ENCODE data around the gene CRYZL1. TPM values are rescaled to one million over a fixed set of nuclear protein-coding genes. Genes with fewer than 3 reads are reported as not detected.
A peak's percentile ranks its signal among the peaks of the same experiment; 100 is the strongest.

CRYZL1 gene
- polyA plus RNA-seq, 1 donor (not counting 4 experiments of a cell fraction or from before 2014, with no cell fraction given), result 48.9 TPM

GRCh38 chr21:33549848-33550771, 91.4 kb downstream of the CRYZL1 start:
- no peak for DNase-seq (ENCODE audit: low read depth, low spot score)
- Histone ChIP-seq H2AFZ (ENCODE audit: control insufficient read depth, low read length) (no peak overlapping the region), H3K4me1 (ENCODE audit: control insufficient read depth, extremely low read depth, insufficient read depth, low read length) (peaks cover 5% of the 10 kb centered on the region), H3K9me3 (ENCODE audit: control insufficient read depth, low read depth, low read length) (no peaks in the 10 kb centered on the region), H3K4me2 (ENCODE audit: control insufficient read depth, extremely low read depth, insufficient read depth, low read depth, low read length) (no peak overlapping the region), H3K79me2 (ENCODE audit: control insufficient read depth, insufficient read depth, low read length) (peaks cover 99% of the 10 kb centered on the region), H3K4me3 (ENCODE audit: control insufficient read depth in 2 of 3, extremely low read depth in 1 of 3, insufficient read depth in 2 of 3, low read depth in 1 of 3, low read length in 3 of 3) (no peak overlapping the region), H3K9ac (ENCODE audit: control insufficient read depth, extremely low read depth, insufficient read depth, low read length) (no peak overlapping the region), H3K27me3 (ENCODE audit: control insufficient read depth, extremely low read depth, insufficient read depth, low read length) (no peaks in the 10 kb centered on the region), H3K36me3 (ENCODE audit: control insufficient read depth in 2 of 2, extremely low read depth in 1 of 2, insufficient read depth in 2 of 2, low read length in 2 of 2) (peaks cover 43 to 55% of the 10 kb centered on the region in 2 experiments), H3K9me1 (ENCODE audit: control insufficient read depth, extremely low read depth, insufficient read depth, low read length) (no peaks in the 10 kb centered on the region), H4K20me1 (ENCODE audit: control insufficient read depth, extremely low read depth, insufficient read depth, low read length) (peaks cover 47% of the 10 kb centered on the region), H3K27ac (ENCODE audit: control insufficient read depth, insufficient read depth, low read length) (no peak overlapping the region)
- dilution Hi-C loops (cut with MboI; ENCODE audit: extremely low pct_ligation_motif_present, low sequenced_read_pairs), result no loop called here
- FAIRE-seq, result no peak
- TF ChIP-seq EZH2 (IDR thresholded peaks at IDR 0.05; ENCODE audit: low read length) (no peak), CTCF (optimal IDR thresholded peaks at IDR 0.05 in 1 of 3, IDR thresholded peaks at IDR 0.05 in 1 of 3, conservative IDR thresholded peaks at IDR 0.05 in 1 of 3; ENCODE audit: extremely low read depth in 1 of 3, insufficient read depth in 2 of 3, low read length in 3 of 3) (no peak)

GRCh38 chr21:33546086-33546485, 95.5 kb downstream of the CRYZL1 start:
- no peaks in the 10 kb centered on the region for H3K9me1 ChIP-seq (ENCODE audit: control insufficient read depth, extremely low read depth, insufficient read depth, low read length)
- peaks cover 90% of the 10 kb centered on the region for H3K79me2 ChIP-seq (ENCODE audit: control insufficient read depth, insufficient read depth, low read length)
- no peaks in the 10 kb centered on the region for H3K27me3 ChIP-seq (ENCODE audit: control insufficient read depth, extremely low read depth, insufficient read depth, low read length)
- peaks cover 5% of the 10 kb centered on the region for H3K4me1 ChIP-seq (ENCODE audit: control insufficient read depth, extremely low read depth, insufficient read depth, low read length)
- dilution Hi-C loops (cut with MboI; ENCODE audit: extremely low pct_ligation_motif_present, low sequenced_read_pairs), result no loop called here
- H3K4me2 ChIP-seq (ENCODE audit: control insufficient read depth, extremely low read depth, insufficient read depth, low read depth, low read length), result peak overlapping the region; percentile 69
- no peak for FAIRE-seq
- H3K9ac ChIP-seq (ENCODE audit: control insufficient read depth, extremely low read depth, insufficient read depth, low read length), result no peak overlapping the region
- no peak overlapping the region for H2AFZ ChIP-seq (ENCODE audit: control insufficient read depth, low read length)
- TF ChIP-seq EZH2 (IDR thresholded peaks at IDR 0.05; ENCODE audit: low read length), result no peak
- TF ChIP-seq CTCF (optimal IDR thresholded peaks at IDR 0.05 in 1 of 3, IDR thresholded peaks at IDR 0.05 in 1 of 3, conservative IDR thresholded peaks at IDR 0.05 in 1 of 3; ENCODE audit: extremely low read depth in 1 of 3, insufficient read depth in 2 of 3, low read length in 3 of 3), result no peak
- H3K27ac ChIP-seq (ENCODE audit: control insufficient read depth, insufficient read depth, low read length), result peak overlapping the region; percentile 13
- no peaks in the 10 kb centered on the region for H3K9me3 ChIP-seq (ENCODE audit: control insufficient read depth, low read depth, low read length)
- peaks cover 22% of the 10 kb centered on the region for H4K20me1 ChIP-seq (ENCODE audit: control insufficient read depth, extremely low read depth, insufficient read depth, low read length)
- DNase-seq (ENCODE audit: low read depth, low spot score), result no peak
- peaks cover 19 to 20% of the 10 kb centered on the region in 2 experiments for H3K36me3 ChIP-seq (ENCODE audit: control insufficient read depth in 2 of 2, extremely low read depth in 1 of 2, insufficient read depth in 2 of 2, low read length in 2 of 2)
- H3K4me3 ChIP-seq (ENCODE audit: control insufficient read depth in 2 of 3, extremely low read depth in 1 of 3, insufficient read depth in 2 of 3, low read depth in 1 of 3, low read length in 3 of 3), result no peak overlapping the region
